ENCODE measurements around the gene PNMA6E.

PNMA6E gene

GRCh38 chrX:153401133-153401764, at the start of gene PNMA6E:
Gene PNMA6E (minus strand): TSS chrX:153401350. CDS start chrX:153398849, 2,501 bp downstream.
- DNase-seq = no peak

GRCh38 chrX:153450949-153451277, 49.8 kb upstream of the PNMA6E start:
- no peak for DNase-seq

GRCh38 chrX:153450114-153450948, 49.2 kb upstream of the PNMA6E start:
- no peak for DNase-seq

GRCh38 chrX:153449368-153450113, 48.4 kb upstream of the PNMA6E start:
- DNase-seq = no peak

GRCh38 chrX:153448556-153449367, 47.6 kb upstream of the PNMA6E start:
- no peak for DNase-seq

- DNase-seq = no peak
Measured at GRCh38 chrX:153447581-153447960, 46.4 kb upstream of the PNMA6E start.

- no peak for DNase-seq
Measured at GRCh38 chrX:153446950-153447580, 45.9 kb upstream of the PNMA6E start.

- no peak for DNase-seq
Measured at GRCh38 chrX:153446636-153446936, 45.4 kb upstream of the PNMA6E start.

- DNase-seq = no peak
Measured at GRCh38 chrX:153445856-153446635, 44.9 kb upstream of the PNMA6E start, which contains the start of gene TREX2. Gene TREX2 (minus strand): TSS chrX:153446056. CDS start chrX:153445430, 626 bp downstream.

GRCh38 chrX:153445106-153445855, 44.1 kb upstream of the PNMA6E start:
- DNase-seq = no peak

- DNase-seq = no peak
Measured at GRCh38 chrX:153444333-153445011, 43.3 kb upstream of the PNMA6E start.

- no peak for DNase-seq
Measured at GRCh38 chrX:153443476-153444332, 42.6 kb upstream of the PNMA6E start.

- DNase-seq = no peak
Measured at GRCh38 chrX:153442463-153442862, 41.3 kb upstream of the PNMA6E start.

- DNase-seq = no peak
Measured at GRCh38 chrX:153441981-153442380, 40.8 kb upstream of the PNMA6E start.

- DNase-seq = no peak
Measured at GRCh38 chrX:153441296-153441695, 40.1 kb upstream of the PNMA6E start.

- DNase-seq = no peak
Measured at GRCh38 chrX:153440556-153441135, 39.5 kb upstream of the PNMA6E start.

- no peak for DNase-seq
Measured at GRCh38 chrX:153439977-153440376, 38.8 kb upstream of the PNMA6E start.

GRCh38 chrX:153438532-153438931, 37.4 kb upstream of the PNMA6E start:
- DNase-seq = no peak

- no peak for DNase-seq
Measured at GRCh38 chrX:153435845-153436244, 34.7 kb upstream of the PNMA6E start.
